Stimulated activated CD8-positive, alpha-beta memory T cell treated with anti-CD3 and anti-CD28 coated beads, Interleukin-12 subunit alpha, Interleukin-12 subunit beta, amount 100 ng/mL, for 24 hours (primary cell): ENCODE results near the gene ABCG2.
"Not testable (repeated sequence)": the region's sequence is repeated elsewhere in the genome, so short reads cannot be mapped to it uniquely, and the experiment has no call there.

Experiments used
- DNase-seq: peaks from one replicate; pipeline ENCODE4 v3.0.0-alpha.2; 2020; ENCODE audit errors: extremely low read depth

Gene ABCG2

DNA sequence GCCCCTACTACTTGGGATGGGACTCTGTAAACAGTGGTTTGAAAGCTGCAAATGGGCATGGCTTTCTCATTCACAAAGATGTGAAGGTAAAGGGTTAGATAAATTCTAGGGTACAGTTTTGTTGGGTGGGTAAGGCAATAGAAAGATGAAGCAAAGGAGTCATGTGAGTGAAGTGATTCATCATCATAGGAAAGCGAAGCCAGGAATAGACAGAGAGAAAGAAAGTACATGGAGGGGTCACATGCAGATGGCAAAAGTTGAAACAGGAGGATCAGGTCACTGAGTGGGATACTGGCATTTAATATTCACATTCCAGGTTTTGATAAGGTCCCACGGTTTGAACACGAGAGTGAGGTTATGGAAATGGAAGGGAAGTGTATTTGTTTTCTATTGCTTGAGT, 8.2 kb upstream of the ABCG2 start:
- DNase-seq: no peak

DNA sequence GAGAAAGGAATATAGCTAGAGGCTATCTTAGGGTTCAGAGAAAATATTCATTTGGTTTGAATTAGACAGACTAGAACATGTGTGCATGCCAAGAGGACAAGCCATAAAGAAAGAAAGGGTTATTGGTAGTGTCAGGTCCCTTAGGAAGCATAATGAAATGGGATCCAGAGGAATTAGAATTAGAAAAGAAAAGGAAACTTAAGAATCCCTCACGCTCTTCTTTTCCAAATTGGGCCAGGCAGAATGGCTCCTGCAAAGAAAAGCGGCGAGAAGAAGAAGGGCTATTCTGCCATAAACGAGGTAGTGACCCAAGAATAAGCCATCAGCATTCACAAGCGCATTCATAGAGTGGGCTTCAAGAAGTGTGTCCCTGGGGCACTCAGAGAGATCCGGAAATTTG, 4.9 kb upstream of the ABCG2 start:
- no peak for DNase-seq

DNA sequence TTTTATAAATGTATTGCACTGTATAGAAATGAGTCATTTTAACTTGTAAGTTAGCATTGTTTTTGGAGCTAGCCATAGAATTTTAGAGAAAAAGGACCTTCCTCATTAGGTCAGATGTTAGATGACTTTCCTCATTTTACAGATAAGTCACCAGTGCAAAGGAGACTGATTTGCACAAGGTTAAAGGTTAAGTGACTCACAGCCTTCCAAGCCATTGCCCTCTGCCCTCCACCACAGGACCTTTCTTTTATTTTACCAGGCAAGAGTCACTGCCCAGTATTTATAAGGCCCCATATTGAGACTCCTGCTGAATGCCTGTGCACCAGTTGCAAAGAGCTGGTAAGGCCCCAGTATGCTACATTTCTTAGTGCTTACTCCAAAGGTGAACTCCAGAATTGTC, 4.2 kb upstream of the ABCG2 start:
- no peak for DNase-seq

DNA sequence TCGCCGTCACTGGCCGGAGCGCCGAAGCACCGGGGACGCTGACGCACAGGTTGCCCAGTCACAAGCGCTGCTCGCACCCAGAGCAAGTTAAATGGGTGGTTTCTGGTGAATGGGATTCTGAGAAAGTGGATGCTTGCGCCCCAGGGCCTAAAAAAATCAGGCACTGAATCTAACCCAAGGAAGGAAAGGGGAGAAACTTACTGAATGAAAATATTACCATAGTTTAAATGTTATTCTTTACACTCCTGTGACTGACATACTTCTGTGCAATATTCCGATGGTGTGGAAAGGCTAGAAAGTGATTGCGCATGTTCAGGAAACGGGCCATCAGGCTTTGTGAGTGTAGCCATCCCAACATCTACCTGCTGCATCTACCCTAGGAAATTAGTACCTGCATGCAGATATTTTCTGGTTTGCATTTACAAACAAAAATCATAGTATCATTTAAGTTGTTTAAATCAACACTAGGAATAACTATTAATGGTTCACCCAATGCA, 838 bp upstream of the ABCG2 start:
- DNase-seq: no peak

DNA sequence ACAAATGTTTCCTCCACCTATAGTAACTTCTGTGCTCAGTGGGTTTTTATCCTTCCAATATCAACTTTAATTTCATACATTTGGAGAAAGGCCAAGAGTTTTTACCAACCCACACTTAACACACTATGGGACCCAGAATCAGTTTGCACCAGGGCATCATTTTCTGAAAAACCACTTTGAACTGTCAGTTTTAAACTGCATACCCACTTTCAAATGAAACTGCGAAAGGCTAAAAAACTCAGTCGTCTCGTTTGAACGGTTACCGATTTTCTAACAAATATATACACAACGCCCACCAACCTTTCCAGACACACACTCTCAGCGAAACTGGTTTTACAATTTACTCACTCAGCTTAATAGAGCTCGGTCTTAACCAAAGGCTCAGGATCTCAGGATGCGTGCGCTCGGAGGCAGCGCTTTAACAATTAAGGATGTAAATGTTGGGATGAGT, 376 bp downstream of the ABCG2 start:
- DNase-seq: no peak

DNA sequence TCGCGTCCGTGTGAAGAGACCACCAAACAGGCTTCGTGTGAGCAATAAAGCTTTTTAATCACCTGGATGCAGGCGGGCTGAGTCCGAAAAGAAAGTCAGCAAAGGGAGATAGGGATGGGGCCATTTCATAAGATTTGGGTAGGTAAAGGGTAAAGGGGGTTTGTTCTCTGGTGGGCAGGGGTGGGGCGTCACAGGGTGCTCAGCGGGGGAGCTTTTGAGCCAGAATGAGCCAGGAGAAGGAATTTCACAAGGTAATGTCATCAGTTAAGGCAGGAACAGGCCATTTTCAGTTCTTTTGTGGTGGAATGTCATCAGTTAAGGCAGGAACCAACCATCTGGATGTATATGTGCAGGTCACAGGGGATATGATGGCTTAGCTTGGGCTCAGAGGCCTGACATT, 6.1 kb downstream of the ABCG2 start:
- DNase-seq: not testable (repeated sequence)

DNA sequence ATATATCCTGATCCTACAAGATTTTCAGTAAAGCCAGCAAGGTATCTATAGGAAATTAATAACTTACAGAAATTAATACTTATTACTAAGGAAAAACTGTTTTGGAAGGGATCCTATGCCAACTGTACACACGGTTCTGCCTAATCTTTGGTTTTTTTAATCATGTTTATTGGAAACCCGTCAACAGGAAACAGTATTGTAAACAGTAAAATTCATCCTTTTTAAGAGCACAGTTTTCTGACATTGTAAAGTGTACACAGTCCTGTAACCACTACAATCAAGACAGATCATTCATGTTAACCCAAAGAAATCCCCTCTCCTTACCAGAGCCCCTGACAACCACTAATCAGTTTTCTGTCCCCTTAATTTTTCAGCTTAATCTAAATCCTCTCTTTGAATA, 9.9 kb downstream of the ABCG2 start:
- no peak for DNase-seq

- DNase-seq: no peak
These were observed 10.6 kb downstream of the ABCG2 start for GRCh38 chr4:88147799-88148217.

- DNase-seq: no peak
These were observed 11.5 kb downstream of the ABCG2 start for GRCh38 chr4:88146891-88147290.

- no peak for DNase-seq
These were observed 13.6 kb downstream of the ABCG2 start for GRCh38 chr4:88144866-88145300.

DNA sequence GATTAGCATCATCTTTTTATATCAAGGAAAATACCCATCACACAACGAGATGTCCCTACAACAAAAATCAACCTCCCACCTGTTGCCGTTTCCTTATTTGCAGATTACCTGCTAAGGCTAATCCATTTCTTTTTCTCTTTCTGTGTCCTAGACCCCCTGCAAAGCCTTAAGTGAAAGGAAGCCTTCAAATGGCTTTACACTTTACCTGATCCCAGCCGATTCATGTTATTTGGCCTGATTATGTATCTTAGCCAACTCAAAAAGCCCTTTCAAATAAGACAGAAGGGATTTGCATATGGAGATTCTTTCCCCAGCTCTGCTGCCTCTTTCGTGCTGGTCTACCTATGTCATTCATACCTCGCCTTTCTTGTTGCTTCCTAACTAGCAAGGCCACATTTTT, 14.4 kb downstream of the ABCG2 start:
- DNase-seq: no peak

GRCh38 chr4:88143504-88143903, 14.9 kb downstream of the ABCG2 start:
- no peak for DNase-seq

GRCh38 chr4:88138561-88138960, 19.9 kb downstream of the ABCG2 start:
- DNase-seq: no peak

GRCh38 chr4:88137112-88137511, 21.3 kb downstream of the ABCG2 start:
- no peak for DNase-seq

DNA sequence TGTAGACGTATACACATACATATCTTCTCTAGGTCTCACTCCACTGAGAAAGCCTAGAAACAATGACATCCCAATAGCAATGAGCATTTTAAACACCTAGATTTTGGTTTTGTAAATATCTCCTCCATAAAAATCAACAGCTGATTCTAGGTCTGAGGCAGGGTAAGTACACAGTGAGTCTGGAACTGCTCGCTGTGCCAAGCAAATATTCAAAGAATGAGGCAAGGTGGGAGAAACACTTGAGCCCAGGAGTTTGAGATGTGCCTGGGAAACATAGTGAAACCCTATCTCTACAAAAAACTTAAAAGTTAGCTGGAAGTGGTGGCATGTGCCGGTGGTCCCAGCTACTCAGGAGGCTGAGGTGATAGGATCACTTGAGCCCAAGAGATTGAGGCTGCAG, 22.2 kb downstream of the ABCG2 start:
- no peak for DNase-seq

DNA sequence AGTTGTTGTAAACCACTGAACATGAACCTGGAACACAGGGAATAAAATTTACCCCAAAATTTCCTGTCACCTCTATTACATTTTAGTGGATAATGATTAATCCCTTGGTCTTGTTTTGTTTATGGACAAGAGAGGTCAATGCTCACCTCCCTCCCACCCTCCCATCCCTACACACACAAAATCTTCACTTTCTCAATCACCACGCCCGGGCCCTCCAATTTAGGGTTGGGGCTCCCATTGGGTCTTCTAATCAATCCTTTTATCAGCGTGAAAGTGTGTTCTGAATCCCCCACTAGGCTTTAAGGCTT, 23.1 kb downstream of the ABCG2 start:
- DNase-seq: no peak

DNA sequence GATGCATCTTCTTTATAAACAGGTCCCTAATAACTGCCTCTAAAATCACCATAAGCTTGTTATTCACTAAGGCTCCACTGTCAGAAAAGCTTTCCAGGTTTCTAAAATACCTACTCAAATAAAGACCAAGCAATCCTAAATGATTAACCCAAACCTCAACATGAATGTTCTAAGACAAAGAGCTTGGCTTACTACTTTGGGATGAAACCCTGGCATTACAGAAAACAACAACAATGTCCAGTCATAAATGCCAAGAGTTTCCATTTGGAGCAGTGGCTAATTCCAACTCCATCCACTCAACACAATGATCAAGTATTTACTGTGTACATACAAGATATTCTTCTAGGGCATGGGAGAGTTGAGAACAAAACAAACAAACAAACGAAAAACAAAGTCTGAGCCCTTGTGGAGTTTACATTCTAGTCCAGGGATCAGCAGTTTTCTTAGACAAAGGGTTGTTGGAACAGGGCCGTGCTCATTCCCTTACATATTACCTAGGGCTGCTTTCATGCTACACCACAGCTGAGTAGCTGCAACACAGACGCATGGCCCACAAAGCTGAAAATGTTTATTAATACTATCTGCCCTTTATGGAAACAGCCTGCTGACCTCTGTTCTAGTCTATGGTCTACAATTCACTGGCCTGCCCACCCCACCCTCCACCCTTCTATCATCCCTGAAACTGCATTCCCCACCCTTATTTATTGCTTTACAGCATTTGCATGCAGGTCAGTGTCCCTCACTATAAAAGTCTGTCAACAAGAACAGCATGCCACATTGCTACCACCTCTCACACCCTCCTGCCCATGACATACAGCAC, 23.7 kb downstream of the ABCG2 start:
- DNase-seq: no peak

GRCh38 chr4:88134111-88134510, 24.3 kb downstream of the ABCG2 start:
- no peak for DNase-seq

GRCh38 chr4:88130544-88131305, 27.7 kb downstream of the ABCG2 start:
- DNase-seq: no peak

DNA sequence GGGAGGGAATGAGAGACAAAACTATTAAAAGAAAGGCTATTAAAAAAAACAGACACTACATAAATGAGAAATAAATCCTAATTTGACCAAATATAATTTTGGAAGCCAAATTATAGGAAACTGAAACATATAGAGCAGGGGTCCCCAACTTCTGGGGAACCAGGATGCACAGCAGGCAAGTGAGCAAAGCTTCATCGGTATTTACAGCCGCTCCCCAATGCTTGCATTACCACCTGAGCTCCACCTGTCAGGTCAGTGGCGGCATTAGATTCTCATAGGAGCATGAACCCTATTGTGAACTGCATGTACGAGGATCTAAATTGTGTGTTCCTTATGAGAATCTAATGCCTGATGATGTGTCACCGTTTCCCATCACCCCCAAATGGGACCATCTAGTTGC, 28.4 kb downstream of the ABCG2 start:
- no peak for DNase-seq

GRCh38 chr4:88122260-88122659, 36.2 kb downstream of the ABCG2 start:
- DNase-seq: not testable (repeated sequence)

DNA sequence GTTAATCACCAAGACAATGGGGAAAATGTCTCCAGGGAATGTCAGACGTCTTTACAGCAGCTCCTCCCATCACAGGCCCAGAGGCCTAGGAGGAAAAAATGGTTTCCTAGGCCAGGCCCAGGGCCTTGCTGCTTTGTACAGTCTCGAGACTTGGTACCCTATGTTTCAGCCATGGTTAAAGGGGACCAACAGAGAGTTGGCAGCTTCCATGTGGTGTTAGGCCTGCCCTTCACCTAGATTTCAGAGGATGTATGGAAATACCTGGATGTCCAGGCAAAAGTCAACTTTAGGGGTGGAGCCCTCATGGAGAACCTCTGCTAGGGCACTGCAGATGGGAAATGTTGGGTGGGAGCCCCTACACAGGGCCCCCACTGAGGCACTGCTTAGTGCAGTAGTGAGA, 38.5 kb downstream of the ABCG2 start:
- DNase-seq: no peak

DNA sequence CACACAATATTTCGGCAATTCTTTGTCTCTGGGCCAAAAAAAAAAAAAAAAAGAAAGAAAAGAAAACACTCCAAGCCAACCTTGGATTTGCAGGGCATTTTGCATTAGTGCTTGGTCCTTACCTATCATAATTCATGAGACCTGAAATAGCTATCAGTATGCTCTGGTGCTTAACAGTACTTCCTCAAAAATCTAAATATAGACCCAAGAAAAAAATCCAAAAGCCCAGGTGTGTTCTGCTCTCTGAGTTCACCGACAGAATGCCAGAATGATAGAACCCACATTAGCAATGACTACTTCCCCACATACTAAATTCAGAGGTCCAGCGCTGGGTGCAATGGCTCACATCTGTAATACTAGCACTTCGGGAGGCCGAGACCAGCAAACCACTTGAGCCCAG, 42.9 kb downstream of the ABCG2 start:
- no peak for DNase-seq
